ENCODE measurements around the gene TNFRSF25.
"Not testable (repeated sequence)": the region's sequence is repeated elsewhere in the genome, so short reads cannot be mapped to it uniquely, and the experiment has no call there.

DNA sequence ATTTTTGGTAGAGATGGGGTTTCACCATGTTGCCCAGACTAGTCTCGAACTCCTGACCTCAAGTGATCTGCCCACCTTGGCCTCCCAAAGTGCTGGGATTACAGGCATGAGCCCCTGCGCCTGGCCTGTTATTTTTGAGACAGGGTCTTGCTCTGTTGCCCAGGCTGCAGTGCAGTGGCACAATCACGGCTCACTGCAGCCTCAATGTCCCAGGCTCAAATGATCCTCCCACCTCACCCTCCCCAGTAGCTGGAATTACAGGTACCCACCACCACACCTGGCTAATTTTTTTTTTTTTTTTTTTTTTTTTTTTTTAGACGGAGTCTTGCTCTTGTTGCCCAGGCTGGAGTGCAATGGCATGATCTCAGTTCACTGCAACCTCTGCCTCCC, 27.9 kb upstream of the TNFRSF25 start:
- not testable (repeated sequence) for TF ChIP-seq CTCF (conservative IDR thresholded peaks at IDR 0.05 in 1 of 2, IDR thresholded peaks at IDR 0.05 in 1 of 2; ENCODE audit: low read depth in 1 of 2, low read length in 2 of 2); EZH2 (IDR thresholded peaks at IDR 0.05; ENCODE audit: low read length, missing control alignments)

Measured in fibroblast of lung (primary cell).